Astrocyte (in vitro differentiated cells and primary cell): ENCODE measurements around the gene MEGF11. TPM values are rescaled to one million over a fixed set of nuclear protein-coding genes. Genes with fewer than 3 reads are reported as not detected.

Experiments
- DNase-seq: peaks from one replicate; pipeline ENCODE4 v3.0.0-alpha.2; 2010; ENCODE audit warnings: low read depth
- FAIRE-seq: peaks from 2 replicates; lab custom pipeline; 2011; peaks lifted over from hg19 to GRCh38; lab: Jason Lieb, UNC
- H2AFZ ChIP-seq: 2 replicates; pipeline ENCODE4 v1.6.0; 2012; ENCODE audit warnings: low read depth, low read length, inconsistent platforms
- H3K27ac ChIP-seq: 2 replicates; pipeline ENCODE4 v1.5.1; 2011; ENCODE audit warnings: low read depth, low read length, inconsistent platforms
- H3K27me3 ChIP-seq: 2 replicates; pipeline ENCODE4 v1.6.0; 2011; ENCODE audit warnings: low read length, inconsistent platforms; ENCODE audit not compliant: insufficient read depth
- H3K36me3 ChIP-seq: 2 replicates; pipeline ENCODE4 v1.5.1; 2011; ENCODE audit warnings: low read length, inconsistent platforms; ENCODE audit not compliant: insufficient read depth
- H3K4me1 ChIP-seq: 2 replicates; pipeline ENCODE4 v1.5.1; 2011; ENCODE audit warnings: low read length, inconsistent platforms; ENCODE audit not compliant: insufficient read depth
- H3K4me2 ChIP-seq: 2 replicates; pipeline ENCODE4 v1.6.0; 2012; ENCODE audit warnings: low read length, inconsistent platforms
- H3K4me3 ChIP-seq: 2 replicates; pipeline ENCODE4 v1.5.1; 2011; ENCODE audit warnings: low read depth, mild to moderate bottlenecking, low read length, inconsistent platforms; ENCODE audit not compliant: insufficient read depth
- H3K79me2 ChIP-seq: 2 replicates; pipeline ENCODE4 v1.6.0; 2012; ENCODE audit warnings: mild to moderate bottlenecking, low read length, inconsistent platforms; ENCODE audit not compliant: insufficient read depth
- H3K9ac ChIP-seq: 2 replicates; pipeline ENCODE4 v1.6.0; 2012; ENCODE audit warnings: mild to moderate bottlenecking, low read length, inconsistent platforms
- H3K9me3 ChIP-seq: 2 replicates; pipeline ENCODE4 v1.5.1; 2012; ENCODE audit warnings: low read depth, mild to moderate bottlenecking, low read length, inconsistent platforms; ENCODE audit not compliant: insufficient read depth
- H4K20me1 ChIP-seq: 2 replicates; pipeline ENCODE4 v1.6.0; 2012; ENCODE audit warnings: low read length, inconsistent platforms; ENCODE audit not compliant: insufficient read depth
- H3K27ac Mint-ChIP-seq: one replicate; pipeline ENCODE4 v1.8.0; 2021; ENCODE audit warnings: mild to moderate bottlenecking, mixed read lengths; ENCODE audit not compliant: unreplicated experiment
- H3K27me3 Mint-ChIP-seq: one replicate; pipeline ENCODE4 v1.8.0; 2021; ENCODE audit warnings: low read depth, mixed read lengths; ENCODE audit not compliant: unreplicated experiment
- H3K36me3 Mint-ChIP-seq: one replicate; pipeline ENCODE4 v1.8.0; 2021; ENCODE audit warnings: low read depth, mixed read lengths; ENCODE audit not compliant: unreplicated experiment
- H3K4me1 Mint-ChIP-seq: one replicate; pipeline ENCODE4 v1.8.0; 2021; ENCODE audit warnings: low read depth, mixed read lengths; ENCODE audit not compliant: unreplicated experiment
- H3K4me3 Mint-ChIP-seq: one replicate; pipeline ENCODE4 v1.8.0; 2021; ENCODE audit warnings: mild to moderate bottlenecking, moderate library complexity, mixed read lengths; ENCODE audit not compliant: unreplicated experiment
- H3K9me3 Mint-ChIP-seq: one replicate; pipeline ENCODE4 v1.8.0; 2021; ENCODE audit warnings: mild to moderate bottlenecking, mixed read lengths; ENCODE audit not compliant: unreplicated experiment
- EZH2 ChIP-seq: IDR thresholded peaks from 2 replicates; pipeline ENCODE4 v1.6.1; 2012; ENCODE audit warnings: mild to moderate bottlenecking, low read length, inconsistent platforms; ENCODE audit not compliant: insufficient read depth
- total RNA-seq: library from RNA; stranded (reverse); gene quantifications from 2 replicates; pipeline ENCODE4 v1.2.1, GENCODE V29; 2021
- TF ChIP-seq, protein P1 (sequence below): IDR thresholded peaks from 2 replicates; pipeline ENCODE4 v1.5.1; 2011; ENCODE audit warnings: low read depth, mild to moderate bottlenecking, inconsistent platforms, low read length, moderate library complexity; ENCODE audit not compliant: insufficient read depth

The MEGF11 gene
- total RNA-seq, 1 donor from 2014 or later, result 0.16 TPM

GRCh38 chr15:65903296-65904073, 350.1 kb downstream of the MEGF11 start:
- no peak overlapping the region for H3K4me3 ChIP-seq
- H3K27me3 ChIP-seq, result no peaks in the 10 kb centered on the region
- H3K9me3 ChIP-seq, result no peaks in the 10 kb centered on the region
- H3K27ac ChIP-seq, result no peak overlapping the region
- no peaks in the 10 kb centered on the region for H3K79me2 ChIP-seq
- FAIRE-seq, result no peak
- Mint-ChIP-seq H3K4me3 (no peak overlapping the region), H3K27ac (peak overlapping the region; percentile 30), H3K9me3 (no peaks in the 10 kb centered on the region), H3K36me3 (peaks cover 16% of the 10 kb centered on the region), H3K4me1 (peaks cover 23% of the 10 kb centered on the region), H3K27me3 (no peaks in the 10 kb centered on the region)
- peaks cover 23% of the 10 kb centered on the region for H3K36me3 ChIP-seq
- peak; percentile 21 for DNase-seq
- no peak for TF ChIP-seq EZH2
- TF ChIP-seq, protein P1, sequence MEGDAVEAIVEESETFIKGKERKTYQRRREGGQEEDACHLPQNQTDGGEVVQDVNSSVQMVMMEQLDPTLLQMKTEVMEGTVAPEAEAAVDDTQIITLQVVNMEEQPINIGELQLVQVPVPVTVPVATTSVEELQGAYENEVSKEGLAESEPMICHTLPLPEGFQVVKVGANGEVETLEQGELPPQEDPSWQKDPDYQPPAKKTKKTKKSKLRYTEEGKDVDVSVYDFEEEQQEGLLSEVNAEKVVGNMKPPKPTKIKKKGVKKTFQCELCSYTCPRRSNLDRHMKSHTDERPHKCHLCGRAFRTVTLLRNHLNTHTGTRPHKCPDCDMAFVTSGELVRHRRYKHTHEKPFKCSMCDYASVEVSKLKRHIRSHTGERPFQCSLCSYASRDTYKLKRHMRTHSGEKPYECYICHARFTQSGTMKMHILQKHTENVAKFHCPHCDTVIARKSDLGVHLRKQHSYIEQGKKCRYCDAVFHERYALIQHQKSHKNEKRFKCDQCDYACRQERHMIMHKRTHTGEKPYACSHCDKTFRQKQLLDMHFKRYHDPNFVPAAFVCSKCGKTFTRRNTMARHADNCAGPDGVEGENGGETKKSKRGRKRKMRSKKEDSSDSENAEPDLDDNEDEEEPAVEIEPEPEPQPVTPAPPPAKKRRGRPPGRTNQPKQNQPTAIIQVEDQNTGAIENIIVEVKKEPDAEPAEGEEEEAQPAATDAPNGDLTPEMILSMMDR, result no peak
- no peak overlapping the region for H3K9ac ChIP-seq
- H3K4me2 ChIP-seq, result no peak overlapping the region
- H4K20me1 ChIP-seq, result peaks cover 45% of the 10 kb centered on the region
- no peak overlapping the region for H2AFZ ChIP-seq
- peaks cover 5% of the 10 kb centered on the region for H3K4me1 ChIP-seq

DNA sequence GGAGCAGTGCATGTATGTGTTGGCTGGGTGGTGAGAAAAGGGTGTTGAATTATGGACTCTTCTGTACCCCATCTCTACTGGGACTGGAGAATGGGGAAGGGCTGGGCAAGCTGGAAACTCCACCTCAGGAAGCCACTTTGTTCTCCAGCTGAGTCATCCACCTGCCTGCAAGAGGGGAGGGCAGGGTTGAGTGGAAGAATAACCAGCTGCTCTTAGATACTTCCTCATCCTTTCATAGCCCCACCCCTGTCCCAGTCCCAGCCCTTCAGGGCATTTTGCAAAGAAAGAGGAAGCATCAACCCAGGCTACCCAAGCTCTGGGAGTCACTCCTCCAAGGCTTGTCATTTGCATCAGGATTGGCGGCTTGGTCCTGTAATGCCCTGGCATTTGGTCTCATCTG, 351.2 kb downstream of the MEGF11 start:
- H2AFZ ChIP-seq, result no peak overlapping the region
- H3K36me3 Mint-ChIP-seq, result peaks cover 21% of the 10 kb centered on the region
- H3K79me2 ChIP-seq, result no peaks in the 10 kb centered on the region
- H3K4me1 Mint-ChIP-seq, result peaks cover 23% of the 10 kb centered on the region
- H3K4me3 Mint-ChIP-seq, result no peak overlapping the region
- no peak for TF ChIP-seq EZH2
- TF ChIP-seq, protein P1, result no peak
- DNase-seq (no peak), FAIRE-seq (no peak)
- H3K9ac ChIP-seq, result no peak overlapping the region
- H3K9me3 Mint-ChIP-seq, result no peaks in the 10 kb centered on the region
- peaks cover 22% of the 10 kb centered on the region for H3K36me3 ChIP-seq
- no peak overlapping the region for H3K27ac ChIP-seq
- no peaks in the 10 kb centered on the region for H3K27me3 ChIP-seq
- no peak overlapping the region for H3K27ac Mint-ChIP-seq
- H3K4me3 ChIP-seq, result no peak overlapping the region
- peaks cover 44% of the 10 kb centered on the region for H4K20me1 ChIP-seq
- H3K4me2 ChIP-seq, result no peak overlapping the region
- peaks cover 5% of the 10 kb centered on the region for H3K4me1 ChIP-seq
- no peaks in the 10 kb centered on the region for H3K9me3 ChIP-seq
- no peaks in the 10 kb centered on the region for H3K27me3 Mint-ChIP-seq

GRCh38 chr15:65901836-65902235, 351.7 kb downstream of the MEGF11 start:
- Histone ChIP-seq H3K9ac (no peak overlapping the region), H3K27ac (no peak overlapping the region), H4K20me1 (peaks cover 46% of the 10 kb centered on the region), H3K4me3 (no peak overlapping the region), H3K4me1 (peaks cover 5% of the 10 kb centered on the region), H3K4me2 (no peak overlapping the region), H3K9me3 (no peaks in the 10 kb centered on the region), H2AFZ (no peak overlapping the region), H3K27me3 (no peaks in the 10 kb centered on the region), H3K79me2 (no peaks in the 10 kb centered on the region), H3K36me3 (peaks cover 25% of the 10 kb centered on the region)
- H3K27ac Mint-ChIP-seq, result no peak overlapping the region
- TF ChIP-seq EZH2, result no peak
- TF ChIP-seq, protein P1, result no peak
- H3K36me3 Mint-ChIP-seq, result peaks cover 19% of the 10 kb centered on the region
- H3K9me3 Mint-ChIP-seq, result no peaks in the 10 kb centered on the region
- peaks cover 23% of the 10 kb centered on the region for H3K4me1 Mint-ChIP-seq
- H3K4me3 Mint-ChIP-seq, result no peak overlapping the region
- DNase-seq (no peak), FAIRE-seq (no peak)
- H3K27me3 Mint-ChIP-seq, result no peaks in the 10 kb centered on the region
